Prostate gland (tissue), 2 donors: ENCODE measurements around the gene WDR26.

Source experiments
- POLR2A ChIP-seq: fragments of 450-650 bp; IDR thresholded peaks from one replicate; pipeline ENCODE4 v1.6.1; 2016; ENCODE audit warnings: antibody characterized with exemption, mild to moderate bottlenecking
- POLR2AphosphoS5 ChIP-seq: sonication (generic); formaldehyde crosslinking; IDR thresholded peaks from one replicate; pipeline ENCODE4 v1.6.1; 2017; ENCODE audit warnings: antibody characterized with exemption
- TF ChIP-seq, protein P1 (sequence below), 4 experiments: fragments of 200-600 bp in 2 of 4; fragments of 450-650 bp in 2 of 4; sonication (generic) in 2 of 4; IDR thresholded peaks; 1 replicate in 3 of 4; 2 replicates in 1 of 4; pipeline ENCODE4 v1.5.1; 2016 to 2019; ENCODE audit warnings: antibody characterized with exemption in 4 of 4, mild to moderate bottlenecking in 2 of 4, moderate library complexity in 2 of 4

DNA sequence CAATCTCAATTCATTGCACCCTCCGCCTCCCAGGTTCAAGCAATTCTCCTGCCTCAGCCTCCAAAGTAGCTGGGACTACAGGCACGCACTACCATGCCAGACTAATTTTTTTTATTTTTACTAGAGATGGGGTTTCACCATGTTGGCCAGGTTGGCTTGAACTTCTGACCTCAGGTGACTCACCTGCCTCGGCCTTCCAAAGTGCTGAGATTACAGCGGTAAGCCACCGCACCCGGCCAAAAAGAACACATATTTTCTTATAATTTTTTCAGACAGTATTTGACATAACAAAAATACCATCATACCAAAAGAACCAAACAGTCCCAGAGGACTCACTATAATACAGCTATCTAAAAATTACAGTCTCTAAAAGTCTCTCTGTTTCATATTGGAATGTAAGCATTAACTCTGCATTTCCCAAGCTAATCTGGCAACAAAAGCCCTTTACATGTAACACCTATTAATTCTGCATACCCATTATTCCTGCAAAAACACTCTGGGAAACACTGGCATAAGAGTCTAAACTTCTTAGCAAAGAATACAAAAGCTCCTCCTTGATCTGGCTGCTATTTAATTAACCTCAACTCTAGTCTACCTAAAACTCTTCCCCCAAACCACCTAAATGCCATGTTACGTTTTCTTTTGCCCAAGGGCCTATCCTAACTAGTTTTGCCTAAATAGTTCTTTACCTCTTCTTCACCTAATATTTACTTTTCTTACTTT is 26.9 kb downstream of the WDR26 start:
- no peak for TF ChIP-seq POLR2A
- TF ChIP-seq, protein P1, sequence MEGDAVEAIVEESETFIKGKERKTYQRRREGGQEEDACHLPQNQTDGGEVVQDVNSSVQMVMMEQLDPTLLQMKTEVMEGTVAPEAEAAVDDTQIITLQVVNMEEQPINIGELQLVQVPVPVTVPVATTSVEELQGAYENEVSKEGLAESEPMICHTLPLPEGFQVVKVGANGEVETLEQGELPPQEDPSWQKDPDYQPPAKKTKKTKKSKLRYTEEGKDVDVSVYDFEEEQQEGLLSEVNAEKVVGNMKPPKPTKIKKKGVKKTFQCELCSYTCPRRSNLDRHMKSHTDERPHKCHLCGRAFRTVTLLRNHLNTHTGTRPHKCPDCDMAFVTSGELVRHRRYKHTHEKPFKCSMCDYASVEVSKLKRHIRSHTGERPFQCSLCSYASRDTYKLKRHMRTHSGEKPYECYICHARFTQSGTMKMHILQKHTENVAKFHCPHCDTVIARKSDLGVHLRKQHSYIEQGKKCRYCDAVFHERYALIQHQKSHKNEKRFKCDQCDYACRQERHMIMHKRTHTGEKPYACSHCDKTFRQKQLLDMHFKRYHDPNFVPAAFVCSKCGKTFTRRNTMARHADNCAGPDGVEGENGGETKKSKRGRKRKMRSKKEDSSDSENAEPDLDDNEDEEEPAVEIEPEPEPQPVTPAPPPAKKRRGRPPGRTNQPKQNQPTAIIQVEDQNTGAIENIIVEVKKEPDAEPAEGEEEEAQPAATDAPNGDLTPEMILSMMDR (IDR thresholded peaks at IDR 0.05) = no peak
- TF ChIP-seq POLR2AphosphoS5 = no peak
